ENCODE data around the gene EFTUD2. TPM values are rescaled to one million over a fixed set of nuclear protein-coding genes. Genes with fewer than 3 reads are reported as not detected.

EFTUD2 gene
- total and polyA plus RNA-seq, 2 of the 13 experiments (the other 11 are each of a cell fraction or from before 2014, with no cell fraction given): 111 to 137 TPM

GRCh38 chr17:44935116-44935515 lies 35.9 kb upstream of the EFTUD2 start:
- ChIA-PET POLR2A (no interaction called here), CTCF (ENCODE audit: low intra/inter-chr PET ratio, low total read pairs) (no interaction called here)
- ATAC-seq: no peak
- H3K4me3 ChIP-seq (replicated peaks in 1 of 3; ENCODE audit: insufficient read depth in 1 of 3, low read depth in 2 of 3, low read length in 3 of 3): no peak overlapping the region
- peaks cover 8% of the 10 kb centered on the region for H3K79me2 ChIP-seq (ENCODE audit: insufficient read depth, low read length)
- H3K9me3 ChIP-seq (ENCODE audit: low read length): no peaks in the 10 kb centered on the region
- intact Hi-C loops (cut with micrococcal nuclease; ENCODE audit: unreplicated experiment): no loop called here
- peaks cover 37 to 62% of the 10 kb centered on the region in 2 experiments for H3K36me3 ChIP-seq (replicated peaks in 1 of 2; ENCODE audit: control insufficient read depth in 1 of 2, insufficient read depth in 2 of 2, low read length in 2 of 2)
- no peak overlapping the region for H3K27ac ChIP-seq (ENCODE audit: extremely low read length, insufficient read depth, low read length)
- H4K20me1 ChIP-seq (ENCODE audit: insufficient read depth, low read length): no peaks in the 10 kb centered on the region
- H3K9ac ChIP-seq (ENCODE audit: insufficient read depth, low read depth, low read length): no peak overlapping the region
- no peak for FAIRE-seq
- H2AFZ ChIP-seq (ENCODE audit: low read length): no peak overlapping the region
- no peak for DNase-seq (ENCODE audit: low spot score)
- no TSS peak for BruUV-seq (replicated peaks)
- H3K4me1 ChIP-seq (ENCODE audit: insufficient read depth, low read length): peaks cover 3% of the 10 kb centered on the region
- in situ Hi-C loops (cut with HindIII; ENCODE audit: extremely low pct_ligation_motif_present, low pct_unique_long_range_greater_than_20kb): no loop called here
- no peaks in the 10 kb centered on the region for H3K27me3 ChIP-seq (ENCODE audit: control insufficient read depth in 1 of 2, insufficient read depth in 2 of 2, low read length in 2 of 2)
- H3K4me2 ChIP-seq (ENCODE audit: low read depth, low read length): no peak overlapping the region
- WGBS (ENCODE audit: low lambda C conversion rate): 93% methylated on average over 8 of the region's 9 CpGs
- TF ChIP-seq AGO2 (optimal IDR thresholded peaks at IDR 0.05; ENCODE audit: low read depth, low read length) (peak; percentile 52), ETV6 (CRISPR knock-in tag; conservative IDR thresholded peaks at IDR 0.05) (no peak), ATF6 (CRISPR knock-in tag; conservative IDR thresholded peaks at IDR 0.05) (no peak), KDM3A (CRISPR knock-in tag; IDR thresholded peaks at IDR 0.05; ENCODE audit: low read depth) (no peak), ZFP37 (CRISPR knock-in tag; IDR thresholded peaks at IDR 0.05; ENCODE audit: borderline replicate concordance) (no peak), ELF3 (CRISPR knock-in tag; IDR thresholded peaks at IDR 0.05) (no peak), HNF1A (IDR thresholded peaks at IDR 0.05; ENCODE audit: low read depth) (no peak), HNF1A (CRISPR knock-in tag; IDR thresholded peaks at IDR 0.05; ENCODE audit: borderline replicate concordance) (no peak), SNAPC4 (CRISPR knock-in tag; IDR thresholded peaks at IDR 0.05) (no peak)
